ENCODE data around the gene RAP2C. TPM values are rescaled to one million over a fixed set of nuclear protein-coding genes. Genes with fewer than 3 reads are reported as not detected.
A peak's percentile ranks its signal among the peaks of the same experiment; 100 is the strongest.

Gene RAP2C
- total RNA-seq, 4 donors from 2014 or later, result 9.4 to 13.8 (median 13.6) TPM

GRCh38 chrX:132216806-132217202, 2.4 kb downstream of the RAP2C start:
- in situ Hi-C loops (cut with MboI; ENCODE audit: low sequenced_read_pairs in 4 of 4) (loop anchor here in 1 of 4 donors (25.0 kb wide), 1 partner anchor 130 kb away; no protein-coding TSS in a partner anchor), intact Hi-C loops (cut with DNase I; ENCODE audit: low total_unique reads) (no loop called here)
- ATAC-seq (no peak), DNase-seq (no peak)
- H3K9me3 ChIP-seq, result no peaks in the 10 kb centered on the region
- peaks cover 0 to 7% of the 10 kb centered on the region in 2 donors for H3K36me3 ChIP-seq
- peak overlapping the region; percentile 65 to 86 (median 76) for H3K4me3 ChIP-seq
- peaks cover 12 to 27% of the 10 kb centered on the region in 2 donors for H3K4me1 ChIP-seq
- H3K27ac ChIP-seq, result peak overlapping the region; percentile 94 to 96 (median 94)
- TF ChIP-seq CTCF (IDR thresholded peaks at IDR 0.05 in 4 of 5, conservative IDR thresholded peaks at IDR 0.05 in 1 of 5) (no peak), POLR2A (IDR thresholded peaks at IDR 0.05) (no peak)
- H3K27me3 ChIP-seq, result no peaks in the 10 kb centered on the region

- Histone ChIP-seq H3K27me3 (no peaks in the 10 kb centered on the region), H3K4me3 (peak overlapping the region; percentile 65 to 86 (median 76)), H3K4me1 (peaks cover 14 to 28% of the 10 kb centered on the region in 2 donors), H3K27ac (peak overlapping the region; percentile 94 to 96 (median 94)), H3K36me3 (peaks cover 0 to 7% of the 10 kb centered on the region in 2 donors), H3K9me3 (no peaks in the 10 kb centered on the region)
- no peak for DNase-seq
- in situ Hi-C loops (cut with MboI; ENCODE audit: low sequenced_read_pairs in 4 of 4), result loop anchor here in 1 of 4 donors (25.0 kb wide), 1 partner anchor 129 kb away; no protein-coding TSS in a partner anchor
- intact Hi-C loops (cut with DNase I; ENCODE audit: low total_unique reads), result no loop called here
- TF ChIP-seq CTCF (IDR thresholded peaks at IDR 0.05 in 4 of 5, conservative IDR thresholded peaks at IDR 0.05 in 1 of 5) (no peak), POLR2A (IDR thresholded peaks at IDR 0.05) (no peak)
- ATAC-seq, result no peak
Observed at GRCh38 chrX:132216283-132216682, 3.0 kb downstream of the RAP2C start.

GRCh38 chrX:132214518-132214917, 4.7 kb downstream of the RAP2C start:
- Histone ChIP-seq H3K27ac (no peak overlapping the region), H3K36me3 (peaks cover 0 to 7% of the 10 kb centered on the region in 2 donors), H3K4me1 (peaks cover 29 to 30% of the 10 kb centered on the region in 2 donors), H3K4me3 (no peak overlapping the region), H3K27me3 (no peaks in the 10 kb centered on the region), H3K9me3 (no peaks in the 10 kb centered on the region)
- in situ Hi-C loops (cut with MboI; ENCODE audit: low sequenced_read_pairs in 4 of 4), result loop anchor here in 1 of 4 donors (25.0 kb wide), 1 partner anchor 127 kb away; no protein-coding TSS in a partner anchor
- TF ChIP-seq CTCF (IDR thresholded peaks at IDR 0.05 in 4 of 5, conservative IDR thresholded peaks at IDR 0.05 in 1 of 5), result no peak
- TF ChIP-seq POLR2A (IDR thresholded peaks at IDR 0.05), result no peak
- ATAC-seq (no peak), DNase-seq (no peak)
- intact Hi-C loops (cut with DNase I; ENCODE audit: low total_unique reads), result no loop called here

GRCh38 chrX:132209527-132209926, 9.7 kb downstream of the RAP2C start:
- no peaks in the 10 kb centered on the region for H3K27me3 ChIP-seq
- TF ChIP-seq POLR2A (IDR thresholded peaks at IDR 0.05) (no peak), CTCF (IDR thresholded peaks at IDR 0.05 in 4 of 5, conservative IDR thresholded peaks at IDR 0.05 in 1 of 5) (no peak)
- H3K4me1 ChIP-seq, result peaks cover 35 to 40% of the 10 kb centered on the region in 2 donors
- no peak overlapping the region for H3K27ac ChIP-seq
- H3K4me3 ChIP-seq, result no peak overlapping the region
- H3K9me3 ChIP-seq, result no peaks in the 10 kb centered on the region
- ATAC-seq, result no peak
- peaks cover 0 to 7% of the 10 kb centered on the region in 2 donors for H3K36me3 ChIP-seq
- no peak for DNase-seq
- in situ Hi-C loops (cut with MboI; ENCODE audit: low sequenced_read_pairs in 4 of 4) (loop anchor here in 1 of 4 donors (25.0 kb wide), 1 partner anchor 122 kb away; no protein-coding TSS in a partner anchor), intact Hi-C loops (cut with DNase I; ENCODE audit: low total_unique reads) (no loop called here)
